WTC11 (cell line): Measurements from ENCODE around the gene NFATC2IP. TPM values are rescaled to one million over a fixed set of nuclear protein-coding genes. Genes with fewer than 3 reads are reported as not detected.

Experiments used
- ATAC-seq: fragments of 200-7000 bp; cut with Tn5 transposase; 2 replicates; pipeline ENCODE4 v1.10.0; 2021; ENCODE audit warnings: mild to moderate bottlenecking, moderate library complexity
- CTCF ChIA-PET: fragments of 300-600 bp; sonication (Branson Sonifier 250); formaldehyde crosslinking; loops from one replicate; lab custom pipeline; 2021; ENCODE audit warnings: antibody characterized with exemption; lab: Charles Lee
- POLR2A ChIA-PET: fragments of 350-600 bp; sonication (Branson Sonifier 250); formaldehyde crosslinking; loops from one replicate; lab custom pipeline; 2021; ENCODE audit warnings: antibody characterized with exemption; lab: Charles Lee
- DNase-seq: peaks from one replicate; pipeline ENCODE4 v3.0.0; 2021; ENCODE audit warnings: low spot score
- H3K27ac Mint-ChIP-seq: 2 replicates; pipeline ENCODE4 v1.8.0; 2021; ENCODE audit warnings: mixed read lengths
- H3K27me3 Mint-ChIP-seq: 2 replicates; pipeline ENCODE4 v1.8.0; 2021; ENCODE audit warnings: low read depth, mild to moderate bottlenecking, moderate library complexity, mixed read lengths
- H3K36me3 Mint-ChIP-seq: 2 replicates; pipeline ENCODE4 v1.8.0; 2021; ENCODE audit warnings: mixed read lengths
- H3K4me1 Mint-ChIP-seq: 2 replicates; pipeline ENCODE4 v1.8.0; 2022; ENCODE audit warnings: mixed read lengths
- H3K4me3 Mint-ChIP-seq: 2 replicates; pipeline ENCODE4 v1.8.0; 2021; ENCODE audit warnings: mild to moderate bottlenecking, moderate library complexity, mixed read lengths
- H3K9me3 Mint-ChIP-seq: 2 replicates; pipeline ENCODE4 v1.8.0; 2021; ENCODE audit warnings: mixed read lengths
- ATF6 ChIP-seq: sonication (generic); formaldehyde crosslinking; IDR thresholded peaks from 2 replicates; pipeline ENCODE4 v1.8.1; 2023; ENCODE audit warnings: mild to moderate bottlenecking, missing genetic modification reagents
- CBFB ChIP-seq: sonication (generic); formaldehyde crosslinking; IDR thresholded peaks from 2 replicates; pipeline ENCODE4 v1.8.1; 2022; ENCODE audit warnings: mild to moderate bottlenecking, low read depth, missing genetic modification reagents
- CREB1 ChIP-seq: sonication (generic); formaldehyde crosslinking; IDR thresholded peaks from 2 replicates; pipeline ENCODE4 v1.8.0; 2023; ENCODE audit warnings: mild to moderate bottlenecking, missing genetic modification reagents
- E2F4 ChIP-seq: sonication (generic); formaldehyde crosslinking; IDR thresholded peaks from 2 replicates; pipeline ENCODE4 v1.8.1; 2022; ENCODE audit warnings: low read depth, mild to moderate bottlenecking, moderate library complexity, missing genetic modification reagents, borderline replicate concordance
- ESRRA ChIP-seq: sonication (generic); formaldehyde crosslinking; IDR thresholded peaks from 2 replicates; pipeline ENCODE4 v1.8.1; 2022; ENCODE audit warnings: mild to moderate bottlenecking, missing genetic modification reagents, borderline replicate concordance
- GTF2I ChIP-seq: fragments of 250-450 bp; sonication (Bioruptor Pico); conservative IDR thresholded peaks from 2 replicates; pipeline ENCODE4 v1.4.0; 2021; ENCODE audit warnings: mild to moderate bottlenecking
- JUN ChIP-seq: sonication (generic); formaldehyde crosslinking; IDR thresholded peaks from 2 replicates; pipeline ENCODE4 v1.8.0; 2023; ENCODE audit warnings: mild to moderate bottlenecking, missing genetic modification reagents
- NR3C1 ChIP-seq: sonication (generic); formaldehyde crosslinking; conservative IDR thresholded peaks from 2 replicates; pipeline ENCODE4 v1.8.1; 2023; ENCODE audit warnings: low read depth, mild to moderate bottlenecking, missing genetic modification reagents
- RELA ChIP-seq: sonication (generic); formaldehyde crosslinking; IDR thresholded peaks from 2 replicates; pipeline ENCODE4 v1.8.1; 2022; ENCODE audit warnings: missing genetic modification reagents, mild to moderate bottlenecking, borderline replicate concordance
- SMAD3 ChIP-seq: sonication (generic); formaldehyde crosslinking; IDR thresholded peaks from 2 replicates; pipeline ENCODE4 v1.8.0; 2022; ENCODE audit warnings: missing genetic modification reagents, mild to moderate bottlenecking, borderline replicate concordance
- ZBTB21 ChIP-seq: sonication (generic); formaldehyde crosslinking; IDR thresholded peaks from 2 replicates; pipeline ENCODE4 v1.8.1; 2023; ENCODE audit warnings: mild to moderate bottlenecking, missing genetic modification reagents, borderline replicate concordance
- ZNF219 ChIP-seq: sonication (generic); formaldehyde crosslinking; IDR thresholded peaks from 2 replicates; pipeline ENCODE4 v1.8.0; 2023; ENCODE audit warnings: missing genetic modification reagents, mild to moderate bottlenecking, borderline replicate concordance
- ZNF317 ChIP-seq: sonication (generic); formaldehyde crosslinking; IDR thresholded peaks from 2 replicates; pipeline ENCODE4 v1.8.1; 2023; ENCODE audit warnings: low read depth, mild to moderate bottlenecking, moderate library complexity, missing genetic modification reagents, borderline replicate concordance
- ZNF416 ChIP-seq: fragments of 250-450 bp; sonication (Bioruptor Pico); IDR thresholded peaks from 2 replicates; pipeline ENCODE4 v1.9.0; 2021; ENCODE audit warnings: mild to moderate bottlenecking, inconsistent platforms
- ZNF425 ChIP-seq: fragments of 250-450 bp; sonication (Bioruptor Pico); conservative IDR thresholded peaks from 2 replicates; pipeline ENCODE4 v1.9.0; 2021; ENCODE audit warnings: mild to moderate bottlenecking
- ZSCAN18 ChIP-seq: fragments of 250-450 bp; sonication (Bioruptor Pico); IDR thresholded peaks from 2 replicates; pipeline ENCODE4 v2.1.2; 2022; ENCODE audit warnings: mild to moderate bottlenecking, moderate library complexity
- total RNA-seq: library from RNA; stranded (reverse); gene quantifications from 3 replicates; pipeline ENCODE4 v1.2.3, GENCODE V29; 2021
- TF ChIP-seq, protein P1 (sequence below): fragments of 250-450 bp; sonication (Bioruptor Pico); IDR thresholded peaks from 2 replicates; pipeline ENCODE4 v1.9.0; 2021; ENCODE audit warnings: mild to moderate bottlenecking
- TF ChIP-seq, protein P2 (sequence below): sonication (generic); formaldehyde crosslinking; IDR thresholded peaks from 2 replicates; pipeline ENCODE4 v1.8.1; 2022; ENCODE audit warnings: mild to moderate bottlenecking, moderate library complexity, missing genetic modification reagents
- TF ChIP-seq, protein P3 (sequence below): sonication (generic); formaldehyde crosslinking; IDR thresholded peaks from 2 replicates; pipeline ENCODE4 v1.8.0; 2022; ENCODE audit warnings: mild to moderate bottlenecking, missing genetic modification reagents
- TF ChIP-seq, protein P4 (sequence below): sonication (generic); formaldehyde crosslinking; IDR thresholded peaks from 2 replicates; pipeline ENCODE4 v1.8.1; 2022; ENCODE audit warnings: low read depth, missing genetic modification reagents, borderline replicate concordance

The NFATC2IP gene
- total RNA-seq, 1 experiment from 2014 or later: 66.6 TPM

DNA sequence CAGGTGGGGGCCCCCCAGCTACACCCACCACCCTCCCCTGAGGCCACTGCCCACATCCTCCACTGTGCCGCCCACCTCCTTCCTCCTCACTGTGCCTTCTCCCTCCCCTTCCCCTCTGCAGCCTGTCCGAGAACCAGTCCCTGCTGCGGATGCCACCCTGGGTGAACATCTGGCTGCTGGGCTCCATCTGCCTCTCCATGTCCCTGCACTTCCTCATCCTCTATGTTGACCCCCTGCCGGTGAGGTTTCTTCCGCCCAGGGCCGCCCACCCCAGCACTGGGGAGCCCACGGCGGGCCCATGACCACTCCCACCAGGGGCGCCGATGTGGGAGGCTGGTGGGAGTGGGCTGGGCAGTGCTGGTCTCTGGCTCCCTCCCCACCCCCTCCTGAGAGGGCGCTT lies 47.8 kb upstream of the NFATC2IP start (continued):
- TF ChIP-seq, protein P1, sequence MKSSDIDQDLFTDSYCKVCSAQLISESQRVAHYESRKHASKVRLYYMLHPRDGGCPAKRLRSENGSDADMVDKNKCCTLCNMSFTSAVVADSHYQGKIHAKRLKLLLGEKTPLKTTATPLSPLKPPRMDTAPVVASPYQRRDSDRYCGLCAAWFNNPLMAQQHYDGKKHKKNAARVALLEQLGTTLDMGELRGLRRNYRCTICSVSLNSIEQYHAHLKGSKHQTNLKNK: no peak
- TF ChIP-seq ATF6 (CRISPR knock-in tag): no peak
- TF ChIP-seq ZSCAN18 (CRISPR knock-in tag): no peak
- TF ChIP-seq ZBTB21 (CRISPR knock-in tag): no peak
- no peak for TF ChIP-seq SMAD3 (CRISPR knock-in tag)

DNA sequence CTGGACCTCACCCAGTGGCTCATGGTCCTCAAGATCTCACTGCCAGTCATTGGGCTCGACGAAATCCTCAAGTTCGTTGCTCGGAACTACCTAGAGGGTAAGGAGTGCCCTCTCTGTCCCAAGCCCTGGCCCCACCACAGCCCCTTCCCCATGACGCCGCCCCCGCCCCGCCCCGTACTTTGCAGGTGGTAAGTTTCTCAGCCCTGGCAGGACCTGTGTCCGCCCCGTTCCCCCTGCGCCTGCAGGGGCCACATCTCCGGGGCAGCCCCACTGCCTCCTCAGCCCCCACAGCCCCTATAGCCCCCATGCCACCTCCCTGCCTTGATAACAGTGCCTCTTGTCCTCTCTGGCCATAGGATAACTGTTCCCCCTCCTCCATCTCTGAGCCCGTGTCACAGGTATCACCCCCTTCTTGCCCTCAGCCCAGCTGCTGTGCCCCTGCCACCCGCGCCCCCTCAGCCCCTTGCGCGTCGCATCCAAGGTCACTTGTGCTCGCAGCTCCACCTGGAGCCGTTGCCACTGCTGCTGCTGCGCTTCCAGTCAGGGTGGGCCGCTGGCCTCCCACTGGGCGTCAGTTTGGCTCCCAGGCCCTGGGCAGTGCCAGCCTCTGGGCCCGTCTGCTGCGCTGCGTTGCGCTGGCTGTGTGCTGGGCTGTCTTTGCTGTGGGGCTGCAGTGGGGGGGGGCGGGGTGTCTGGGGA lies 47.2 kb upstream of the NFATC2IP start:
- H3K4me1 Mint-ChIP-seq: no peaks in the 10 kb centered on the region
- no peaks in the 10 kb centered on the region for H3K36me3 Mint-ChIP-seq
- ATAC-seq (no peak), DNase-seq (no peak)
- ChIA-PET POLR2A (interaction anchor here (0.5 kb wide), 1 partner anchor 11 kb away, joined by 3 read pairs; no protein-coding TSS in a partner anchor), CTCF (interaction anchor here (0.5 kb wide), 1 partner anchor 16 kb away, joined by 3 read pairs; no protein-coding TSS in a partner anchor)
- H3K4me3 Mint-ChIP-seq: no peak overlapping the region
- H3K27ac Mint-ChIP-seq: no peak overlapping the region
- H3K9me3 Mint-ChIP-seq: no peaks in the 10 kb centered on the region
- no peaks in the 10 kb centered on the region for H3K27me3 Mint-ChIP-seq
- TF ChIP-seq ESRRA (CRISPR knock-in tag) (no peak), NR3C1 (CRISPR knock-in tag) (no peak), ZNF219 (CRISPR knock-in tag) (no peak)

DNA sequence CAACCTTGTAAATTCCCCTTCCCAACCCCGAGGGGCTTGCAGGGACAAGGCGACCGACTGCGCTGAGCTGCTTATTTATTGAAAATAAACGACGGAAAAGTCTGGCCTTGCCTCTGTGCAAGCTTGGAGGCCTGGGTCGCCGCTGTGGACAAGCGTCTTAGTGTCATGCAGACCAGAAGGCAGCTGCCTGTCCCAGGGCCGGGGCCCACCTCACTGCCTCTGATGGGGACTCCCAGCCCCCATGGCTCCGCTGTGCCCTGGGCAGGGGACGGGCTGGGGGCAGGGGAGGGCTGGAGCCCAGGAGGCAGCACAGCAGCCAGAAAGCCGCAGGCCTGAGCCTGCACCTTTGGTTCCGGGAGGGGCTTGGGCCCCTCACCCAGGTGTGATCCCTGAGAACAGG lies 46.4 kb upstream of the NFATC2IP start:
- no peak for ATAC-seq
- DNase-seq: no peak
- Mint-ChIP-seq H3K27me3 (no peaks in the 10 kb centered on the region), H3K9me3 (no peaks in the 10 kb centered on the region), H3K27ac (peak overlapping the region; percentile 79; the same call in 1 of the 2 replicates), H3K4me3 (no peak overlapping the region), H3K36me3 (no peaks in the 10 kb centered on the region), H3K4me1 (no peaks in the 10 kb centered on the region)
- ChIA-PET POLR2A (no interaction called here), CTCF (interaction anchor here (0.5 to 3.1 kb wide), 2 partner anchors 17 to 41 kb away, joined by 3 to 14 read pairs; no protein-coding TSS in a partner anchor)
- TF ChIP-seq JUN: no peak
- TF ChIP-seq, protein P2, sequence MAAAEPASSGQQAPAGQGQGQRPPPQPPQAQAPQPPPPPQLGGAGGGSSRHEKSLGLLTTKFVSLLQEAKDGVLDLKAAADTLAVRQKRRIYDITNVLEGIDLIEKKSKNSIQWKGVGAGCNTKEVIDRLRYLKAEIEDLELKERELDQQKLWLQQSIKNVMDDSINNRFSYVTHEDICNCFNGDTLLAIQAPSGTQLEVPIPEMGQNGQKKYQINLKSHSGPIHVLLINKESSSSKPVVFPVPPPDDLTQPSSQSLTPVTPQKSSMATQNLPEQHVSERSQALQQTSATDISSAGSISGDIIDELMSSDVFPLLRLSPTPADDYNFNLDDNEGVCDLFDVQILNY (CRISPR knock-in tag): no peak
- TF ChIP-seq E2F4 (CRISPR knock-in tag): no peak
- no peak for TF ChIP-seq CREB1 (CRISPR knock-in tag)
- TF ChIP-seq, protein P3, sequence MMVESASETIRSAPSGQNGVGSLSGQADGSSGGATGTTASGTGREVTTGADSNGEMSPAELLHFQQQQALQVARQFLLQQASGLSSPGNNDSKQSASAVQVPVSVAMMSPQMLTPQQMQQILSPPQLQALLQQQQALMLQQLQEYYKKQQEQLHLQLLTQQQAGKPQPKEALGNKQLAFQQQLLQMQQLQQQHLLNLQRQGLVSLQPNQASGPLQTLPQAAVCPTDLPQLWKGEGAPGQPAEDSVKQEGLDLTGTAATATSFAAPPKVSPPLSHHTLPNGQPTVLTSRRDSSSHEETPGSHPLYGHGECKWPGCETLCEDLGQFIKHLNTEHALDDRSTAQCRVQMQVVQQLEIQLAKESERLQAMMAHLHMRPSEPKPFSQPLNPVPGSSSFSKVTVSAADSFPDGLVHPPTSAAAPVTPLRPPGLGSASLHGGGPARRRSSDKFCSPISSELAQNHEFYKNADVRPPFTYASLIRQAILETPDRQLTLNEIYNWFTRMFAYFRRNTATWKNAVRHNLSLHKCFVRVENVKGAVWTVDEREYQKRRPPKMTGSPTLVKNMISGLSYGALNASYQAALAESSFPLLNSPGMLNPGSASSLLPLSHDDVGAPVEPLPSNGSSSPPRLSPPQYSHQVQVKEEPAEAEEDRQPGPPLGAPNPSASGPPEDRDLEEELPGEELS: no peak
- TF ChIP-seq, protein P4, sequence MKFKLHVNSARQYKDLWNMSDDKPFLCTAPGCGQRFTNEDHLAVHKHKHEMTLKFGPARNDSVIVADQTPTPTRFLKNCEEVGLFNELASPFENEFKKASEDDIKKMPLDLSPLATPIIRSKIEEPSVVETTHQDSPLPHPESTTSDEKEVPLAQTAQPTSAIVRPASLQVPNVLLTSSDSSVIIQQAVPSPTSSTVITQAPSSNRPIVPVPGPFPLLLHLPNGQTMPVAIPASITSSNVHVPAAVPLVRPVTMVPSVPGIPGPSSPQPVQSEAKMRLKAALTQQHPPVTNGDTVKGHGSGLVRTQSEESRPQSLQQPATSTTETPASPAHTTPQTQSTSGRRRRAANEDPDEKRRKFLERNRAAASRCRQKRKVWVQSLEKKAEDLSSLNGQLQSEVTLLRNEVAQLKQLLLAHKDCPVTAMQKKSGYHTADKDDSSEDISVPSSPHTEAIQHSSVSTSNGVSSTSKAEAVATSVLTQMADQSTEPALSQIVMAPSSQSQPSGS: no peak
- TF ChIP-seq ZNF425: no peak
- no peak for TF ChIP-seq RELA (CRISPR knock-in tag)
- no peak for TF ChIP-seq ZNF416 (CRISPR knock-in tag)
- no peak for TF ChIP-seq GTF2I
- no peak for TF ChIP-seq CBFB (CRISPR knock-in tag)
- no peak for TF ChIP-seq ZNF317 (CRISPR knock-in tag)
